H1 (cell line): ENCODE measurements around the gene PLXDC2. TPM values are rescaled to one million over a fixed set of nuclear protein-coding genes. Genes with fewer than 3 reads are reported as not detected.

ENCODE experiments used
- CTCF ChIA-PET: fragments of 300-600 bp; sonication (Branson Sonifier 250); formaldehyde crosslinking; loops from one replicate; lab custom pipeline; 2021; ENCODE audit not compliant: partially characterized antibody; lab: Charles Lee
- POLR2A ChIA-PET: fragments of 300-600 bp; sonication (Branson Sonifier 250); formaldehyde crosslinking; loops from one replicate; lab custom pipeline; 2021; ENCODE audit warnings: inconsistent platforms; ENCODE audit not compliant: partially characterized antibody; lab: Charles Lee
- DNase-seq, 2 experiments: peaks; one replicate each; pipeline versions ENCODE4 v3.0.0 to v3.0.0-alpha.2; 2010 to 2022; ENCODE audit warnings: low spot score in 2 of 2, low read depth in 1 of 2, mixed read lengths in 1 of 2
- FAIRE-seq: peaks from 2 replicates; lab custom pipeline; 2011; peaks lifted over from hg19 to GRCh38; lab: Jason Lieb, UNC
- H2AFZ ChIP-seq: 2 replicates; pipeline ENCODE4 v1.8.1; 2012; ENCODE audit warnings: low read length, inconsistent platforms
- H2AK5ac ChIP-seq: 2 replicates; pipeline ENCODE4 v1.6.1; 2013; ENCODE audit warnings: low read depth, low read length
- H2BK120ac ChIP-seq: replicated peaks from 2 replicates; pipeline ENCODE3; 2013; ENCODE audit warnings: low read depth, low read length, inconsistent platforms
- H2BK12ac ChIP-seq: 2 replicates; pipeline ENCODE4 v1.6.1; 2013; ENCODE audit warnings: low read depth, low read length
- H2BK15ac ChIP-seq: 2 replicates; pipeline ENCODE4 v1.6.1; 2013; ENCODE audit warnings: low read length
- H2BK20ac ChIP-seq: 2 replicates; pipeline ENCODE4 v1.6.1; 2013; ENCODE audit warnings: low read length
- H2BK5ac ChIP-seq: 2 replicates; pipeline ENCODE4 v1.6.1; 2013; ENCODE audit warnings: low read depth, low read length
- H3K14ac ChIP-seq: 2 replicates; pipeline ENCODE4 v1.6.1; 2013; ENCODE audit warnings: inconsistent platforms; ENCODE audit not compliant: insufficient read length
- H3K18ac ChIP-seq: 2 replicates; pipeline ENCODE4 v1.6.1; 2013; ENCODE audit warnings: low read length; ENCODE audit errors: extremely low read depth
- H3K23ac ChIP-seq: 2 replicates; pipeline ENCODE4 v1.6.1; 2013; ENCODE audit warnings: inconsistent platforms; ENCODE audit not compliant: insufficient read length
- H3K23me2 ChIP-seq: 2 replicates; pipeline ENCODE4 v1.6.1; 2013; ENCODE audit warnings: low read depth, low read length
- H3K27ac ChIP-seq: 2 replicates; pipeline ENCODE4 v1.6.1; 2011; ENCODE audit warnings: low read depth, low read length, inconsistent platforms
- H3K27me3 ChIP-seq, 4 experiments: replicated peaks in 1 of 4; 1 replicate in 1 of 4; 2 replicates in 3 of 4; pipeline versions ENCODE4 v1.6.1 to v1.8.1; 2011 to 2013; ENCODE audit warnings: low read length in 3 of 4, mild to moderate bottlenecking in 3 of 4, inconsistent platforms in 2 of 4, mixed read lengths in 2 of 4, moderate library complexity in 1 of 4; ENCODE audit not compliant: control insufficient read depth in 3 of 4, insufficient read depth in 3 of 4; ENCODE audit errors: extremely low read depth in 1 of 4
- H3K36me3 ChIP-seq, 4 experiments: 2 replicates each; pipeline versions ENCODE4 v1.6.1 to v1.8.1; 2011 to 2013; ENCODE audit warnings: mild to moderate bottlenecking in 4 of 4, low read length in 3 of 4, moderate library complexity in 2 of 4, control low read depth in 1 of 4, inconsistent platforms in 1 of 4; ENCODE audit not compliant: insufficient read depth in 4 of 4, control insufficient read depth in 2 of 4
- H3K4ac ChIP-seq: replicated peaks from 2 replicates; pipeline ENCODE3; 2013; ENCODE audit warnings: low read length, low read depth, mixed read lengths, inconsistent platforms; ENCODE audit not compliant: insufficient read length
- H3K4me1 ChIP-seq, 4 experiments: replicated peaks in 1 of 4; 1 replicate in 1 of 4; 2 replicates in 3 of 4; pipeline versions ENCODE4 v1.6.1 to v1.8.1; 2011 to 2013; ENCODE audit warnings: low read length in 3 of 4, inconsistent platforms in 2 of 4, mixed read lengths in 1 of 4; ENCODE audit not compliant: insufficient read depth in 4 of 4, control insufficient read depth in 3 of 4
- H3K4me2 ChIP-seq, 2 experiments: 2 replicates each; pipeline versions ENCODE4 v1.6.1 to v1.8.1; 2011 to 2013; ENCODE audit warnings: low read depth in 2 of 2, low read length in 2 of 2, control low read depth in 1 of 2, inconsistent platforms in 1 of 2, mild to moderate bottlenecking in 1 of 2; ENCODE audit not compliant: insufficient read depth in 1 of 2
- H3K4me3 ChIP-seq, 4 experiments: fragments of 200-600, 300-600 bp in 1 of 4; sonication (generic), shearing (Covaris generic), sonication (Bioruptor Twin) in 1 of 4; 2 replicates each; pipeline versions ENCODE4 v1.5.1 to v1.8.1; 2011 to 2016; ENCODE audit warnings: low read length in 4 of 4, low read depth in 3 of 4, control low read depth in 2 of 4, inconsistent platforms in 2 of 4, mild to moderate bottlenecking in 2 of 4, mixed read lengths in 1 of 4, moderate library complexity in 1 of 4; ENCODE audit not compliant: insufficient read depth in 2 of 4; ENCODE audit errors: extremely low read depth in 1 of 4
- H3K56ac ChIP-seq: replicated peaks from 2 replicates; pipeline ENCODE3; 2013; ENCODE audit warnings: low read depth, mild to moderate bottlenecking, mixed read lengths, low read length, inconsistent platforms; ENCODE audit not compliant: insufficient read length
- H3K79me1 ChIP-seq: 2 replicates; pipeline ENCODE4 v1.6.1; 2013; ENCODE audit warnings: low read depth, low read length, control low read depth
- H3K79me2 ChIP-seq, 2 experiments: 2 replicates each; pipeline versions ENCODE4 v1.6.1 to v1.8.1; 2012 to 2013; ENCODE audit warnings: low read length in 2 of 2, mild to moderate bottlenecking in 2 of 2, inconsistent platforms in 1 of 2; ENCODE audit not compliant: insufficient read depth in 2 of 2, control insufficient read depth in 1 of 2
- H3K9ac ChIP-seq, 4 experiments: replicated peaks in 1 of 4; 1 replicate in 1 of 4; 2 replicates in 3 of 4; pipeline versions ENCODE4 v1.6.1 to v1.8.1; 2011 to 2013; ENCODE audit warnings: low read depth in 3 of 4, low read length in 3 of 4, control low read depth in 2 of 4, mild to moderate bottlenecking in 2 of 4, moderate library complexity in 2 of 4, inconsistent platforms in 1 of 4; ENCODE audit errors: extremely low read depth in 1 of 4
- H3K9me3 ChIP-seq, 2 experiments: 2 replicates each; pipeline versions ENCODE4 v1.6.1 to v1.8.1; 2012 to 2013; ENCODE audit warnings: mild to moderate bottlenecking in 2 of 2, moderate library complexity in 2 of 2, control low read depth in 1 of 2, inconsistent platforms in 1 of 2, low read depth in 1 of 2, low read length in 1 of 2, mixed read lengths in 1 of 2; ENCODE audit not compliant: insufficient read depth in 2 of 2
- H4K20me1 ChIP-seq, 2 experiments: replicated peaks in 1 of 2; 2 replicates each; pipeline versions ENCODE3 to v1.8.1; 2011 to 2013; ENCODE audit warnings: inconsistent platforms in 2 of 2, low read length in 2 of 2, mild to moderate bottlenecking in 1 of 2; ENCODE audit not compliant: insufficient read depth in 2 of 2, control insufficient read depth in 1 of 2
- H4K5ac ChIP-seq: 2 replicates; pipeline ENCODE4 v1.6.1; 2013; ENCODE audit warnings: low read length, low read depth, mixed read lengths, inconsistent platforms; ENCODE audit not compliant: insufficient read length
- H4K8ac ChIP-seq: 2 replicates; pipeline ENCODE4 v1.8.0; 2013; ENCODE audit warnings: mild to moderate bottlenecking, moderate library complexity, low read length, inconsistent platforms; ENCODE audit not compliant: insufficient read depth; ENCODE audit errors: extremely low read depth
- H4K91ac ChIP-seq: replicated peaks from 2 replicates; pipeline ENCODE3; 2013; ENCODE audit warnings: low read length, mixed read lengths, inconsistent platforms; ENCODE audit not compliant: insufficient read length
- ASH2L ChIP-seq: fragments of 200-600, 300-600 bp; sonication (generic); IDR thresholded peaks from one replicate; pipeline ENCODE4 v1.7.1; 2017; ENCODE audit warnings: low read length
- CTBP2 ChIP-seq: IDR thresholded peaks from 2 replicates; pipeline ENCODE4 v1.7.0; 2011; ENCODE audit warnings: borderline replicate concordance, mild to moderate bottlenecking, moderate library complexity, mixed read lengths, low read length; ENCODE audit not compliant: insufficient read depth, insufficient read length
- EZH2 ChIP-seq: fragments of 200-600 bp; sonication (generic); IDR thresholded peaks from 2 replicates; pipeline ENCODE4 v1.7.1; 2012; ENCODE audit warnings: low read depth, mild to moderate bottlenecking, moderate library complexity, low read length, inconsistent platforms; ENCODE audit not compliant: severe bottlenecking
- KDM1A ChIP-seq: fragments of 200-600, 300-600 bp; sonication (generic); IDR thresholded peaks from 2 replicates; pipeline ENCODE4 v1.7.1; 2016; ENCODE audit warnings: mild to moderate bottlenecking, low read length, borderline replicate concordance
- NANOG ChIP-seq: IDR thresholded peaks from 2 replicates; pipeline ENCODE4 v1.6.1; 2011; ENCODE audit warnings: low read length, low read depth, mild to moderate bottlenecking, inconsistent platforms; ENCODE audit not compliant: insufficient read depth, poor library complexity, severe bottlenecking
- NRF1 ChIP-seq: IDR thresholded peaks from 2 replicates; pipeline ENCODE4 v1.6.1; 2011; ENCODE audit warnings: mild to moderate bottlenecking, low read depth, low read length, improper control_type of control experiment
- POU5F1 ChIP-seq: IDR thresholded peaks from 2 replicates; pipeline ENCODE4 v1.6.1; 2011; ENCODE audit warnings: low read depth, mild to moderate bottlenecking, low read length, moderate library complexity
- TAF7 ChIP-seq: optimal IDR thresholded peaks from 2 replicates; pipeline ENCODE3; 2011; ENCODE audit warnings: low read depth, mild to moderate bottlenecking, inconsistent platforms, low read length, moderate library complexity, borderline replicate concordance
- YY1 ChIP-seq: IDR thresholded peaks from 2 replicates; pipeline ENCODE4 v1.6.1; 2011; ENCODE audit warnings: low read depth, mild to moderate bottlenecking, low read length
- WGBS, 2 experiments: shearing (Covaris generic) in 1 of 2; methylation state at CpG; one replicate each; pipeline versions ENCODE4 v1.1.6 to v1.1.7; 2013 to 2015; ENCODE audit warnings: low lambda C conversion rate in 2 of 2, mixed read lengths in 2 of 2, inconsistent platforms in 1 of 2, low coverage in 1 of 2, missing lambda C conversion rate in 1 of 2; ENCODE audit not compliant: insufficient replicate concordance in 2 of 2, insufficient coverage in 1 of 2, insufficient read length in 1 of 2; ENCODE audit errors: extremely low coverage in 1 of 2, missing lambda C conversion rate in 1 of 2; 5-methylcytosine and 5-hydroxymethylcytosine counted together
- polyA plus RNA-seq, 7 experiments: library from polyadenylated mRNA; depleted of rRNA in 3 of 7; stranded (reverse) in 5 of 7; unstranded in 2 of 7; fragments of >200 nt in 5 of 7; fragments of 200-250 nt in 2 of 7; gene quantifications; 1 replicate in 5 of 7; 2 replicates in 1 of 7; 4 replicates in 1 of 7; pipeline versions ENCODE4 v1.2.1 to v1.2.3, GENCODE V29; 2011 to 2013; ENCODE audit warnings: missing spikeins in 2 of 7, mixed read lengths in 2 of 7
- total RNA-seq: library from RNA; stranded (reverse); fragmentation: NEBNext Ultra II Directional; extraction: Animal tissue kit (Norgen Biotek cat#: 25700); gene quantifications from 2 replicates; pipeline ENCODE4 v1.2.1, GENCODE V29; 2021

Gene PLXDC2
- total and polyA plus RNA-seq, 2 of the 8 experiments (the other 6 are each of a cell fraction or from before 2014, with no cell fraction given), result 23.0 to 40.5 TPM

GRCh38 chr10:19983880-19984565, 167.8 kb downstream of the PLXDC2 start:
- TF ChIP-seq NANOG, result no peak
- no peak for TF ChIP-seq KDM1A
- no peak for TF ChIP-seq ASH2L
- no peak for TF ChIP-seq POU5F1
- TF ChIP-seq YY1, result no peak
- TF ChIP-seq CTBP2, result no peak
- TF ChIP-seq NRF1, result no peak
- no peak for TF ChIP-seq EZH2
- TF ChIP-seq TAF7, result no peak
- Histone ChIP-seq H3K27ac (no peak overlapping the region), H4K91ac (no peak overlapping the region), H4K5ac (no peak overlapping the region), H3K79me1 (no peaks in the 10 kb centered on the region), H3K79me2 (peaks cover 0 to 65% of the 10 kb centered on the region in 2 experiments; a peak in 3 of 4 replicates), H2AK5ac (no peak overlapping the region), H3K18ac (no peak overlapping the region), H3K14ac (no peak overlapping the region), H3K4ac (no peak overlapping the region), H3K4me2 (no peak overlapping the region), H3K56ac (no peak overlapping the region), H3K36me3 (no peaks in the 10 kb centered on the region), H2AFZ (no peak overlapping the region), H2BK20ac (no peak overlapping the region), H4K8ac (no peak overlapping the region), H3K9me3 (no peaks in the 10 kb centered on the region), H3K23ac (no peak overlapping the region), H2BK12ac (no peak overlapping the region), H3K23me2 (no peaks in the 10 kb centered on the region), H2BK120ac (no peak overlapping the region), H3K4me3 (no peak overlapping the region), H3K27me3 (no peaks in the 10 kb centered on the region), H2BK5ac (no peak overlapping the region), H3K9ac (no peak overlapping the region), H2BK15ac (no peak overlapping the region), H4K20me1 (no peaks in the 10 kb centered on the region), H3K4me1 (peaks cover 5 to 34% (median 15%) of the 10 kb centered on the region in 4 experiments; a peak in 5 of 7 replicates)
- CTCF ChIA-PET, result interaction anchor here (1.3 kb wide), 1 partner anchor 10 kb away, joined by 4 read pairs; no protein-coding TSS in a partner anchor
- POLR2A ChIA-PET, result interaction anchor here (0.6 to 1.3 kb wide), 2 partner anchors 15 to 154 kb away, joined by 3 to 5 read pairs; no protein-coding TSS in a partner anchor
- WGBS, 2 experiments, result 96% methylated on average over 5 of the region's 5 CpGs; no CpG with 5 or more reads in 1 of the 2 experiments
- no peak for DNase-seq
- FAIRE-seq, result no peak
